Glutamatergic neuron (in vitro differentiated cells): ENCODE measurements around the gene NID1. TPM values are rescaled to one million over a fixed set of nuclear protein-coding genes. Genes with fewer than 3 reads are reported as not detected.

Source experiments
- DNase-seq: peaks from one replicate; pipeline ENCODE4 v3.0.0; 2022
- H3K27ac Mint-ChIP-seq: one replicate; pipeline ENCODE4 v1.8.0; 2020; ENCODE audit warnings: mild to moderate bottlenecking, mixed read lengths, inconsistent platforms; ENCODE audit not compliant: unreplicated experiment
- H3K27me3 Mint-ChIP-seq: one replicate; pipeline ENCODE4 v1.8.0; 2020; ENCODE audit warnings: mild to moderate bottlenecking, moderate library complexity, mixed read lengths, inconsistent platforms; ENCODE audit not compliant: unreplicated experiment
- H3K36me3 Mint-ChIP-seq: one replicate; pipeline ENCODE4 v1.8.0; 2020; ENCODE audit warnings: mild to moderate bottlenecking, mixed read lengths, inconsistent platforms; ENCODE audit not compliant: unreplicated experiment
- H3K4me1 Mint-ChIP-seq: one replicate; pipeline ENCODE4 v1.8.0; 2020; ENCODE audit warnings: mild to moderate bottlenecking, low read depth, mixed read lengths, inconsistent platforms; ENCODE audit not compliant: unreplicated experiment
- H3K4me3 Mint-ChIP-seq: one replicate; pipeline ENCODE4 v1.8.0; 2020; ENCODE audit warnings: mild to moderate bottlenecking, mixed read lengths, inconsistent platforms; ENCODE audit not compliant: unreplicated experiment
- H3K9me3 Mint-ChIP-seq: one replicate; pipeline ENCODE4 v1.8.0; 2020; ENCODE audit warnings: mild to moderate bottlenecking, moderate library complexity, mixed read lengths, inconsistent platforms; ENCODE audit not compliant: unreplicated experiment
- total RNA-seq: library from RNA; stranded (reverse); fragmentation: NEBNext Ultra II Directional; extraction: Animal tissue kit (Norgen Biotek cat#: 25700); gene quantifications from one replicate; pipeline ENCODE4 v1.2.1, GENCODE V29; 2021; ENCODE audit not compliant: unreplicated experiment
- TF ChIP-seq, protein P1 (sequence below): fragments of 200-600 bp; sonication (generic); IDR thresholded peaks from one replicate; pipeline ENCODE4 v1.5.0; 2021; ENCODE audit not compliant: partially characterized antibody, unreplicated experiment

The NID1 gene
- total RNA-seq, 1 donor from 2014 or later: 1.4 TPM

GRCh38 chr1:235958021-235958420, 106.9 kb downstream of the NID1 start:
- TF ChIP-seq, protein P1, sequence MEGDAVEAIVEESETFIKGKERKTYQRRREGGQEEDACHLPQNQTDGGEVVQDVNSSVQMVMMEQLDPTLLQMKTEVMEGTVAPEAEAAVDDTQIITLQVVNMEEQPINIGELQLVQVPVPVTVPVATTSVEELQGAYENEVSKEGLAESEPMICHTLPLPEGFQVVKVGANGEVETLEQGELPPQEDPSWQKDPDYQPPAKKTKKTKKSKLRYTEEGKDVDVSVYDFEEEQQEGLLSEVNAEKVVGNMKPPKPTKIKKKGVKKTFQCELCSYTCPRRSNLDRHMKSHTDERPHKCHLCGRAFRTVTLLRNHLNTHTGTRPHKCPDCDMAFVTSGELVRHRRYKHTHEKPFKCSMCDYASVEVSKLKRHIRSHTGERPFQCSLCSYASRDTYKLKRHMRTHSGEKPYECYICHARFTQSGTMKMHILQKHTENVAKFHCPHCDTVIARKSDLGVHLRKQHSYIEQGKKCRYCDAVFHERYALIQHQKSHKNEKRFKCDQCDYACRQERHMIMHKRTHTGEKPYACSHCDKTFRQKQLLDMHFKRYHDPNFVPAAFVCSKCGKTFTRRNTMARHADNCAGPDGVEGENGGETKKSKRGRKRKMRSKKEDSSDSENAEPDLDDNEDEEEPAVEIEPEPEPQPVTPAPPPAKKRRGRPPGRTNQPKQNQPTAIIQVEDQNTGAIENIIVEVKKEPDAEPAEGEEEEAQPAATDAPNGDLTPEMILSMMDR: no peak
- Mint-ChIP-seq H3K36me3 (peaks cover 3% of the 10 kb centered on the region), H3K9me3 (no peaks in the 10 kb centered on the region)

DNA sequence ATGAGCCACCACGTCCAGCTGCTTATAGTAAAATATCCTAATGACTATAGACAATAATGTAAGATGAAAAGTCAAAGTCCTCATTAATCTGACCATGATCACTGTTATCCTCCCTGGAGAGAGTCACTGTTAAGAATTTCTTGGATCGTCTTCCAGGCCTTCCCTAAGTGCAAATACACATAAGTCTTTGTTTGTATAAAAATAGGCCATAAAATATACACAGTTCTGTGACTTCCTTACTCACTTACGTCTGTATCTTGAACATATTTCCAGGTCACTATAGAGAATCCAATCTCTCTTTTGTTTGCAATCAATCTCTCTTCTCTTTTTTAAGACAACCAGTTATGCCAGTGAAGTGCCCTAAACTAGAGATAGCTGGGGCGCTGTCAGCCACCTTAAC, 109.1 kb downstream of the NID1 start:
- no peaks in the 10 kb centered on the region for H3K9me3 Mint-ChIP-seq
- H3K27me3 Mint-ChIP-seq: peaks cover 2% of the 10 kb centered on the region
- H3K4me1 Mint-ChIP-seq: no peaks in the 10 kb centered on the region
- no peak overlapping the region for H3K4me3 Mint-ChIP-seq
- TF ChIP-seq, protein P1: no peak
- DNase-seq: no peak
- no peak overlapping the region for H3K27ac Mint-ChIP-seq
- H3K36me3 Mint-ChIP-seq: no peaks in the 10 kb centered on the region

More at GRCh38 chr1:235958021-235958420, 106.9 kb downstream of the NID1 start:
- DNase-seq: no peak
- Mint-ChIP-seq H3K4me1 (no peaks in the 10 kb centered on the region), H3K27me3 (peaks cover 5% of the 10 kb centered on the region), H3K27ac (no peak overlapping the region), H3K4me3 (no peak overlapping the region)

- TF ChIP-seq, protein P1: no peak
- H3K4me3 Mint-ChIP-seq: no peak overlapping the region
Observed at GRCh38 chr1:235954306-235955283, 110.3 kb downstream of the NID1 start.

DNA sequence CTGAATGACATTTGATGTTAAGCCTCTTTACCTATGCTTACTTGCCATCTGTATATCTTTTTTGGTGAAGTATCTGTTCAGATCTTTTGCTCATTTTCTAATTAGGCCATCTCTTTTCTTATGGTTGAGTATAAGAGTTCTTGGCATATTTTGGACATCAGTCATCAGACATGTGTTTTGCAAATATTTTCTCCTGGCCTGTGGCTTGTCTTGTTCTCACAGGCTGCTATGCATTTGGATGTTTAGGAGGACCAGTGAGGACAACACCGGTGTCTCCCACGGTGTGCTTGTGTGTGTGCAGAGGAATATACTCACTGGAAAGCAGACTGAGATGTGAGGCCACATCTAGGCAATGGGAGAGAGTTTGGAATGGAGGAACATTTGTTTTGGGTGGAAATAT, 111.1 kb downstream of the NID1 start:
- Mint-ChIP-seq H3K36me3 (no peaks in the 10 kb centered on the region), H3K4me1 (no peaks in the 10 kb centered on the region), H3K27me3 (peaks cover 2% of the 10 kb centered on the region), H3K9me3 (no peaks in the 10 kb centered on the region), H3K27ac (no peak overlapping the region), H3K4me3 (no peak overlapping the region)
- no peak for DNase-seq
- TF ChIP-seq, protein P1: no peak

More at GRCh38 chr1:235954306-235955283, 110.3 kb downstream of the NID1 start:
- H3K36me3 Mint-ChIP-seq: no peaks in the 10 kb centered on the region
- H3K9me3 Mint-ChIP-seq: no peaks in the 10 kb centered on the region
- H3K4me1 Mint-ChIP-seq: no peaks in the 10 kb centered on the region
- no peak overlapping the region for H3K27ac Mint-ChIP-seq
- H3K27me3 Mint-ChIP-seq: peaks cover 2% of the 10 kb centered on the region
- DNase-seq: no peak
